Endothelial cell of umbilical vein (primary cell): Measurements from ENCODE around the gene CD80. TPM values are rescaled to one million over a fixed set of nuclear protein-coding genes. Genes with fewer than 3 reads are reported as not detected.

Source experiments
- BruUV-seq: library from RNA; stranded (reverse); fragments of 400-500 nt; replicated peaks from 2 replicates; lab custom pipeline; 2021; lab: Mats Ljungman, UMichigan
- CTCF ChIA-PET: fragments of 300-600, 350-600 bp; sonication (Branson Sonifier 250); formaldehyde crosslinking; loops from one replicate; lab custom pipeline; 2021; ENCODE audit warnings: antibody characterized with exemption, inconsistent platforms; lab: Charles Lee
- POLR2A ChIA-PET: fragments of 300-600, 350-600 bp; sonication (Branson Sonifier 250); formaldehyde crosslinking; loops from one replicate; lab custom pipeline; 2021; ENCODE audit warnings: antibody characterized with exemption, inconsistent platforms; lab: Charles Lee
- DNase-seq: peaks from one replicate; pipeline ENCODE4 v3.0.0-alpha.2; 2011; ENCODE audit warnings: low read depth, low spot score
- FAIRE-seq: peaks from 2 replicates; lab custom pipeline; 2011; peaks lifted over from hg19 to GRCh38; lab: Jason Lieb, UNC
- H2AFZ ChIP-seq: 2 replicates; pipeline ENCODE4 v1.6.0; 2012; ENCODE audit warnings: low read depth, low read length, control low read depth, inconsistent platforms
- H3K27ac ChIP-seq: 2 replicates; pipeline ENCODE4 v1.5.1; 2011; ENCODE audit warnings: low read depth, mild to moderate bottlenecking, control low read depth, low read length, moderate library complexity; ENCODE audit not compliant: insufficient read depth
- H3K27me3 ChIP-seq, 2 experiments: 2 replicates each; pipeline versions ENCODE4 v1.6.0 to v1.6.1; 2011; ENCODE audit warnings: low read length in 2 of 2, mixed read lengths in 1 of 2; ENCODE audit not compliant: control insufficient read depth in 2 of 2, insufficient read depth in 2 of 2
- H3K36me3 ChIP-seq, 2 experiments: 2 replicates in 1 of 2; 3 replicates in 1 of 2; pipeline ENCODE4 v1.5.1; 2011; ENCODE audit warnings: low read length in 2 of 2, mild to moderate bottlenecking in 1 of 2, moderate library complexity in 1 of 2; ENCODE audit not compliant: control insufficient read depth in 2 of 2, insufficient read depth in 2 of 2; ENCODE audit errors: extremely low read depth in 1 of 2
- H3K4me1 ChIP-seq: 3 replicates; pipeline ENCODE4 v1.5.1; 2011; ENCODE audit warnings: mild to moderate bottlenecking, low read length; ENCODE audit not compliant: control insufficient read depth, insufficient read depth; ENCODE audit errors: extremely low read depth
- H3K4me2 ChIP-seq: 2 replicates; pipeline ENCODE4 v1.6.1; 2011; ENCODE audit warnings: low read length, control low read depth, mixed read lengths; ENCODE audit not compliant: insufficient read depth
- H3K4me3 ChIP-seq, 3 experiments: fragments of 200-600 bp in 1 of 3; sonication (generic), shearing (Covaris generic) in 1 of 3; replicated peaks in 1 of 3; 2 replicates each; pipeline ENCODE4 v1.5.1; 2011 to 2016; ENCODE audit warnings: control low read depth in 3 of 3, low read length in 3 of 3, mild to moderate bottlenecking in 2 of 3, inconsistent platforms in 1 of 3, low read depth in 1 of 3, moderate library complexity in 1 of 3; ENCODE audit not compliant: insufficient read depth in 1 of 3
- H3K79me2 ChIP-seq: 2 replicates; pipeline ENCODE4 v1.6.0; 2012; ENCODE audit warnings: low read length, inconsistent platforms; ENCODE audit not compliant: control insufficient read depth, insufficient read depth
- H3K9ac ChIP-seq: replicated peaks from 2 replicates; pipeline ENCODE3; 2011; ENCODE audit warnings: low read length, control low read depth; ENCODE audit not compliant: insufficient read depth; ENCODE audit errors: extremely low read depth
- H3K9me1 ChIP-seq: replicated peaks from 3 replicates; pipeline ENCODE4 v1.6.0; 2011; ENCODE audit warnings: mild to moderate bottlenecking, low read length; ENCODE audit not compliant: control insufficient read depth, insufficient read depth; ENCODE audit errors: extremely low read depth
- H3K9me3 ChIP-seq: replicated peaks from 2 replicates; pipeline ENCODE4 v1.5.1; 2012; ENCODE audit warnings: low read length, inconsistent platforms; ENCODE audit not compliant: control insufficient read depth, insufficient read depth
- H4K20me1 ChIP-seq: replicated peaks from 2 replicates; pipeline ENCODE3; 2011; ENCODE audit warnings: mild to moderate bottlenecking, low read length; ENCODE audit not compliant: control insufficient read depth, insufficient read depth; ENCODE audit errors: extremely low read depth
- EZH2 ChIP-seq: IDR thresholded peaks from 2 replicates; pipeline ENCODE4 v1.6.1; 2012; ENCODE audit warnings: borderline replicate concordance, low read depth, mild to moderate bottlenecking, moderate library complexity, low read length, inconsistent platforms; ENCODE audit not compliant: severe bottlenecking
- FOS ChIP-seq: IDR thresholded peaks from 2 replicates; pipeline ENCODE4 v1.6.1; 2011; ENCODE audit warnings: mild to moderate bottlenecking, low read length, moderate library complexity, borderline replicate concordance; ENCODE audit not compliant: insufficient read depth
- GATA2 ChIP-seq: IDR thresholded peaks from 2 replicates; pipeline ENCODE4 v1.7.0; 2011; ENCODE audit warnings: low read depth, mild to moderate bottlenecking, moderate library complexity, mixed read lengths, low read length; ENCODE audit not compliant: insufficient read length, insufficient read depth
- JUN ChIP-seq: IDR thresholded peaks from 2 replicates; pipeline ENCODE4 v1.6.1; 2011; ENCODE audit warnings: borderline replicate concordance, low read depth; ENCODE audit not compliant: insufficient read length, insufficient read depth
- MYC ChIP-seq: IDR thresholded peaks from one replicate; pipeline ENCODE4 v1.6.1; 2011; ENCODE audit warnings: mild to moderate bottlenecking, low read depth, low read length
- POLR2A ChIP-seq: IDR thresholded peaks from 2 replicates; pipeline ENCODE4 v1.6.1; 2012; ENCODE audit warnings: low read depth, mild to moderate bottlenecking, control low read depth, low read length
- POLR2AphosphoS5 ChIP-seq: IDR thresholded peaks from 2 replicates; pipeline ENCODE4 v1.6.1; 2012; ENCODE audit warnings: low read depth, mild to moderate bottlenecking, control low read depth, low read length, moderate library complexity; ENCODE audit not compliant: insufficient read depth
- dilution Hi-C: fragments of 300-500 bp; cut with MboI; formaldehyde crosslinking; loops from one replicate; pipeline ENCODE4 v1.15.0; 2019; ENCODE audit warnings: low sequenced_read_pairs; ENCODE audit not compliant: extremely low pct_ligation_motif_present
- intact Hi-C: fragments of 100-400 bp; cut with micrococcal nuclease; formaldehyde crosslinking; loops from one replicate; pipeline ENCODE4 v1.10.0; 2022
- polyA plus RNA-seq, 4 experiments: library from polyadenylated mRNA; depleted of rRNA in 3 of 4; stranded (reverse) in 3 of 4; unstranded in 1 of 4; fragments of >200 nt; gene quantifications; 2 replicates each; pipeline versions ENCODE4 v1.2.1 to v1.2.3, GENCODE V29; 2011 to 2012; ENCODE audit warnings: missing spikeins in 1 of 4
- total RNA-seq: library from RNA; stranded (reverse); gene quantifications from 2 replicates; pipeline ENCODE4 v1.2.3, GENCODE V29; 2021
- TF ChIP-seq, protein P1 (sequence below), 2 donors: IDR thresholded peaks; 1 replicate in 1 of 2; 2 replicates in 1 of 2; pipeline ENCODE4 v1.5.1; 2011; ENCODE audit warnings: low read length in 2 of 2, mild to moderate bottlenecking in 2 of 2, moderate library complexity in 2 of 2, control low read depth in 1 of 2, inconsistent platforms in 1 of 2, low read depth in 1 of 2; ENCODE audit not compliant: insufficient read depth in 1 of 2; ENCODE audit errors: extremely low read depth in 1 of 2
- TF ChIP-seq, protein P2 (sequence below): IDR thresholded peaks from 2 replicates; pipeline ENCODE4 v1.6.1; 2011; ENCODE audit not compliant: insufficient read depth, insufficient read length

The CD80 gene
- total and polyA plus RNA-seq, 2 donors (not counting 3 experiments of a cell fraction or from before 2014, with no cell fraction given) = not detected

DNA sequence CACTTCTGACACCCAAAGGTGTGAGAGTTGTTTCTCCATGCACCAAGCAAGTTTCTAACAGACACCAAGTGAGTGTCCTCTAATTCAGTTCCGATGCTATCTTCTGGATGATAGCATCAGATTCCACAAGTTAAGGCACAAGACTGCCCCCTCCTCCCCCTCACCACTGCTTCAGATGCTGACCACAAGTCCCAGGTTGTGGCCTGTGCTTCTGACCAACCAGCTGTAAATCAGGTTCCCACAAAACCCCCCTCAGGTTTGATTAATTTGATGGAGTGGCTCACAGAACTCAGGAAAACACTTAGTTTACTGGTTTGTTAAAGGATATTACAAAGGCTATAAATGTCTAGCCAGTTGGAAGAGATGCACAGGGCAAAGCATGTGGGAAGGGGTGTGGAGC is 31.3 kb upstream of the CD80 start:
- TF ChIP-seq JUN (no peak), EZH2 (no peak), FOS (no peak), GATA2 (no peak), POLR2A (no peak), MYC (no peak), POLR2AphosphoS5 (no peak)
- TF ChIP-seq, protein P1, sequence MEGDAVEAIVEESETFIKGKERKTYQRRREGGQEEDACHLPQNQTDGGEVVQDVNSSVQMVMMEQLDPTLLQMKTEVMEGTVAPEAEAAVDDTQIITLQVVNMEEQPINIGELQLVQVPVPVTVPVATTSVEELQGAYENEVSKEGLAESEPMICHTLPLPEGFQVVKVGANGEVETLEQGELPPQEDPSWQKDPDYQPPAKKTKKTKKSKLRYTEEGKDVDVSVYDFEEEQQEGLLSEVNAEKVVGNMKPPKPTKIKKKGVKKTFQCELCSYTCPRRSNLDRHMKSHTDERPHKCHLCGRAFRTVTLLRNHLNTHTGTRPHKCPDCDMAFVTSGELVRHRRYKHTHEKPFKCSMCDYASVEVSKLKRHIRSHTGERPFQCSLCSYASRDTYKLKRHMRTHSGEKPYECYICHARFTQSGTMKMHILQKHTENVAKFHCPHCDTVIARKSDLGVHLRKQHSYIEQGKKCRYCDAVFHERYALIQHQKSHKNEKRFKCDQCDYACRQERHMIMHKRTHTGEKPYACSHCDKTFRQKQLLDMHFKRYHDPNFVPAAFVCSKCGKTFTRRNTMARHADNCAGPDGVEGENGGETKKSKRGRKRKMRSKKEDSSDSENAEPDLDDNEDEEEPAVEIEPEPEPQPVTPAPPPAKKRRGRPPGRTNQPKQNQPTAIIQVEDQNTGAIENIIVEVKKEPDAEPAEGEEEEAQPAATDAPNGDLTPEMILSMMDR (IDR thresholded peaks at IDR 0.05; ENCODE audit: extremely low read depth in 1 of 2, insufficient read depth in 1 of 2, low read depth in 1 of 2, low read length in 2 of 2) = no peak
- TF ChIP-seq, protein P2, sequence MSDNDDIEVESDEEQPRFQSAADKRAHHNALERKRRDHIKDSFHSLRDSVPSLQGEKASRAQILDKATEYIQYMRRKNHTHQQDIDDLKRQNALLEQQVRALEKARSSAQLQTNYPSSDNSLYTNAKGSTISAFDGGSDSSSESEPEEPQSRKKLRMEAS = no peak
- H3K36me3 ChIP-seq = no peaks in the 10 kb centered on the region
- H3K27me3 ChIP-seq = no peaks in the 10 kb centered on the region
- H3K9ac ChIP-seq = no peak overlapping the region
- H3K27ac ChIP-seq = no peak overlapping the region
- H3K79me2 ChIP-seq = no peaks in the 10 kb centered on the region
- ChIA-PET CTCF (no interaction called here), POLR2A (no interaction called here)
- H3K4me2 ChIP-seq = no peak overlapping the region
- BruUV-seq = no TSS peak
- H4K20me1 ChIP-seq = no peaks in the 10 kb centered on the region
- no peaks in the 10 kb centered on the region for H3K9me3 ChIP-seq
- H3K4me3 ChIP-seq = no peak overlapping the region
- dilution Hi-C loops = no loop called here
- DNase-seq = no peak
- no peaks in the 10 kb centered on the region for H3K4me1 ChIP-seq
- intact Hi-C loops = no loop called here
- no peak for FAIRE-seq
- no peak overlapping the region for H2AFZ ChIP-seq
- H3K9me1 ChIP-seq = no peaks in the 10 kb centered on the region
